ENCODE measurements around the gene TTLL3.

- TF ChIP-seq CTCF (IDR thresholded peaks at IDR 0.05; ENCODE audit: low read depth, low read length) (no peak), POLR2A (IDR thresholded peaks at IDR 0.05; ENCODE audit: extremely low read depth, insufficient read length) (no peak)
These were observed 28.8 kb downstream of the TTLL3 start for GRCh38 chr3:9838856-9839255.

Data from NB4 (cell line).